Measurements from ENCODE around the gene UBE2QL1. TPM values are rescaled to one million over a fixed set of nuclear protein-coding genes. Genes with fewer than 3 reads are reported as not detected.

The UBE2QL1 gene
- total and polyA plus RNA-seq, 2 experiments from 2014 or later: 6.3 to 8.8 TPM

DNA sequence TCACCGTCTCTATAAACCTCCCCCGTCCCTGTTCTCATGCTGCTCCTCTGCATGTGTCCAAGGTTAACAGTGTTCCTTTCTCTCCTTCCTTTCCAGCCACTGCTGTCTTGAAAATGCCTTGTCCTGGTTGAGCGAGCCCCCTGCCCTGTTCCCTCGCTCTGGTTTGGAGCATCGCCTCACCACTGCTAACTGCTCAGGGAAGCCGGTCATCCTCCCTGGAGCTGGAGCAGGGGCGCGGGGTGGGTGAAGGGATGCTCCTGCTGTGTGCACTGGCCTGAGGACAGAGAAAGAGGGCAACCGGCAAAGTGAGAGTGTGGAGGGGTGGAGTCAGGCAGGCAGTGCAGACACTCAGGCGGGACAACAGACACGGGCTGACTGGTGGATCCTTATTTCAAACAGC is 19.4 kb downstream of the UBE2QL1 start:
- no peak overlapping the region for H3K4me3 ChIP-seq
- H3K4me1 ChIP-seq (ENCODE audit: low read depth): peaks cover 7% of the 10 kb centered on the region
- no peaks in the 10 kb centered on the region for H3K9me3 ChIP-seq (ENCODE audit: low read depth)
- H3K27ac ChIP-seq: no peak overlapping the region
- H3K27me3 ChIP-seq: no peaks in the 10 kb centered on the region
- DNase-seq (ENCODE audit: low read depth in 1 of 2, low spot score in 1 of 2): no peak
- no peaks in the 10 kb centered on the region for H3K36me3 ChIP-seq
- TF ChIP-seq, protein P1, sequence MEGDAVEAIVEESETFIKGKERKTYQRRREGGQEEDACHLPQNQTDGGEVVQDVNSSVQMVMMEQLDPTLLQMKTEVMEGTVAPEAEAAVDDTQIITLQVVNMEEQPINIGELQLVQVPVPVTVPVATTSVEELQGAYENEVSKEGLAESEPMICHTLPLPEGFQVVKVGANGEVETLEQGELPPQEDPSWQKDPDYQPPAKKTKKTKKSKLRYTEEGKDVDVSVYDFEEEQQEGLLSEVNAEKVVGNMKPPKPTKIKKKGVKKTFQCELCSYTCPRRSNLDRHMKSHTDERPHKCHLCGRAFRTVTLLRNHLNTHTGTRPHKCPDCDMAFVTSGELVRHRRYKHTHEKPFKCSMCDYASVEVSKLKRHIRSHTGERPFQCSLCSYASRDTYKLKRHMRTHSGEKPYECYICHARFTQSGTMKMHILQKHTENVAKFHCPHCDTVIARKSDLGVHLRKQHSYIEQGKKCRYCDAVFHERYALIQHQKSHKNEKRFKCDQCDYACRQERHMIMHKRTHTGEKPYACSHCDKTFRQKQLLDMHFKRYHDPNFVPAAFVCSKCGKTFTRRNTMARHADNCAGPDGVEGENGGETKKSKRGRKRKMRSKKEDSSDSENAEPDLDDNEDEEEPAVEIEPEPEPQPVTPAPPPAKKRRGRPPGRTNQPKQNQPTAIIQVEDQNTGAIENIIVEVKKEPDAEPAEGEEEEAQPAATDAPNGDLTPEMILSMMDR (IDR thresholded peaks at IDR 0.05; ENCODE audit: low read depth, low read length): no peak

DNA sequence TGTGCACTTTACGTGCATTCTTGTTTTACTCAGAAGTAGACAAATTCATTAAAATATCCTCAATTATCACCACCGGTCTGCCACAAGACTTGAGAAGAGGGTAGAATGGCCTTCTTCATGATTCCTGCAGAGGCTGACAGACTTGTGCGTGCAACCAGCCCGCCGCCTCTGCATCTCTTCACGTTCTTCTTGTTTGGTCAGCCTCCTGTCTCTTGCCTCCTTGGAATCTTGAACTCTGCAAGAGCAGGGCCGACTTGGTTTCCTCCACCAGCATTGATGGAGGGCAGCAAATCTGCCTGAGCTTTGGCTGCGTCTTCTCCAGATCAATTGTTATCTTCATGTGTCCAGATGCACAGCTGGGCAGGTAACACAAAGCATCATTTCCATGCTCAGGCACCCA is 20.2 kb downstream of the UBE2QL1 start:
- DNase-seq (ENCODE audit: low read depth in 1 of 2, low spot score in 1 of 2): no peak
- Histone ChIP-seq H3K27me3 (no peaks in the 10 kb centered on the region), H3K27ac (no peak overlapping the region), H3K36me3 (no peaks in the 10 kb centered on the region), H3K9me3 (ENCODE audit: low read depth) (no peaks in the 10 kb centered on the region), H3K4me3 (no peak overlapping the region), H3K4me1 (ENCODE audit: low read depth) (peaks cover 7% of the 10 kb centered on the region)
- TF ChIP-seq, protein P1 (IDR thresholded peaks at IDR 0.05; ENCODE audit: low read depth, low read length): no peak

DNA sequence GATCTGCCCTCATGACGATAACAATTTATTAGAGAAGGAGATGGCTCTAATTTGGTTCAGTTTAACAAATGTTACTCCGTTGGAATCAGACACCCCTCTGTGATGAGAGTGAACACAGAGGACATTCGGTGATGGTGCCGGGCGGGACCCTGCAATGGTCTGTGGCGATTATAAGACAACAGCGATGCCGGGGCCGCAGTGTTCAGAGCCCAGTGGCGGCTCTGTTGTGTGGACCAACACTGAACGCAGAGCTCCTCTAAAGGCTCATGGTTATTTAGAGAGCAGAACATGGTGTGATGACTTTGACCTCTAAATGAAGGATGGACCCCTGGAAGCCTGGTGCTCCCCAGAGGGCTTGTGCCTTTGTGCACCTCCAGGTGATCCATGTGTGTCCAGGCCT is 21.2 kb downstream of the UBE2QL1 start:
- Histone ChIP-seq H3K27ac (no peak overlapping the region), H3K36me3 (no peaks in the 10 kb centered on the region), H3K9me3 (ENCODE audit: low read depth) (no peaks in the 10 kb centered on the region), H3K4me1 (ENCODE audit: low read depth) (peaks cover 4% of the 10 kb centered on the region), H3K4me3 (no peak overlapping the region), H3K27me3 (no peaks in the 10 kb centered on the region)
- TF ChIP-seq, protein P1 (IDR thresholded peaks at IDR 0.05; ENCODE audit: low read depth, low read length): no peak
- no peak for DNase-seq (ENCODE audit: low read depth in 1 of 2, low spot score in 1 of 2)

DNA sequence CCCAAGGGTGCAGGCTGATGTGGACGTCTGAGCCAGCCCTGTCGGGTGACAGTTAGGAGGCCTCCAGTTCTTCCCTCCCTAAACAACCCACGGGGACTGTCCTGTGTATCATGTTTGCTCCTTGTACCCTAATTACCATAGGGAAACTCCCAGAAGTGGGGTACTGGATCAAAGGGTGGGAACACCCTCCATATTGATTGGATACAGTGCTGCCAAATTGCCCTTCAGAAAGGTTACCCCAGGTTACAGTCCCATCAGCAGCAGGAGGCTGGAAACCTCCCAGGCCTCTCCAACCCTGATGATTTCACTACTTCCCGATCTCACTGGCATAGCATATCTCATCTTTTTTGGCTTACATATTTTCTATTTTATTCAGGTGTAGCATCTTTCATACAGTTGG is 22.0 kb downstream of the UBE2QL1 start:
- TF ChIP-seq, protein P1 (IDR thresholded peaks at IDR 0.05; ENCODE audit: low read depth, low read length): no peak
- Histone ChIP-seq H3K4me3 (no peak overlapping the region), H3K27me3 (no peaks in the 10 kb centered on the region), H3K9me3 (ENCODE audit: low read depth) (no peaks in the 10 kb centered on the region), H3K27ac (no peak overlapping the region), H3K4me1 (ENCODE audit: low read depth) (peaks cover 4% of the 10 kb centered on the region), H3K36me3 (no peaks in the 10 kb centered on the region)
- DNase-seq (ENCODE audit: low read depth in 1 of 2, low spot score in 1 of 2): no peak

GRCh38 chr5:6471252-6471651 is 22.6 kb downstream of the UBE2QL1 start:
- Histone ChIP-seq H3K27me3 (no peaks in the 10 kb centered on the region), H3K36me3 (no peaks in the 10 kb centered on the region), H3K27ac (no peak overlapping the region), H3K4me1 (ENCODE audit: low read depth) (peaks cover 4% of the 10 kb centered on the region), H3K9me3 (ENCODE audit: low read depth) (no peaks in the 10 kb centered on the region), H3K4me3 (no peak overlapping the region)
- TF ChIP-seq, protein P1 (IDR thresholded peaks at IDR 0.05; ENCODE audit: low read depth, low read length): no peak
- DNase-seq (ENCODE audit: low read depth in 1 of 2, low spot score in 1 of 2): no peak

GRCh38 chr5:6472792-6473191 is 24.1 kb downstream of the UBE2QL1 start:
- no peaks in the 10 kb centered on the region for H3K27me3 ChIP-seq
- H3K4me3 ChIP-seq: no peak overlapping the region
- no peaks in the 10 kb centered on the region for H3K9me3 ChIP-seq (ENCODE audit: low read depth)
- DNase-seq (ENCODE audit: low read depth in 1 of 2, low spot score in 1 of 2): no peak
- no peaks in the 10 kb centered on the region for H3K36me3 ChIP-seq
- H3K27ac ChIP-seq: no peak overlapping the region
- TF ChIP-seq, protein P1 (IDR thresholded peaks at IDR 0.05; ENCODE audit: low read depth, low read length): no peak
- no peaks in the 10 kb centered on the region for H3K4me1 ChIP-seq (ENCODE audit: low read depth)

Measured in cardiac muscle cell (in vitro differentiated cells and primary cell).